H7 (cell line): ENCODE results near the gene PTPRQ. TPM values are rescaled to one million over a fixed set of nuclear protein-coding genes. Genes with fewer than 3 reads are reported as not detected.

Experiments used
- DNase-seq: peaks from one replicate; pipeline ENCODE4 v3.0.0; 2012
- H3K27me3 ChIP-seq: 2 replicates; pipeline ENCODE4 v1.6.0; 2011; ENCODE audit warnings: mild to moderate bottlenecking, low read length; ENCODE audit not compliant: control insufficient read depth, insufficient read depth
- H3K36me3 ChIP-seq: replicated peaks from 2 replicates; pipeline ENCODE4 v1.5.1; 2011; ENCODE audit warnings: low read length; ENCODE audit not compliant: control insufficient read depth, insufficient read depth
- H3K4me3 ChIP-seq: 2 replicates; pipeline ENCODE4 v1.5.1; 2011; ENCODE audit warnings: low read depth, mild to moderate bottlenecking, control low read depth, low read length, moderate library complexity; ENCODE audit not compliant: insufficient read depth
- total RNA-seq: library from RNA; depleted of rRNA; stranded (reverse); fragments of >200 nt; shearing (Covaris generic); gene quantifications from 2 replicates; pipeline ENCODE4 v1.2.3, GENCODE V29; 2014

PTPRQ gene
- total RNA-seq, 1 experiment from 2014 or later, result 0.21 TPM

DNA sequence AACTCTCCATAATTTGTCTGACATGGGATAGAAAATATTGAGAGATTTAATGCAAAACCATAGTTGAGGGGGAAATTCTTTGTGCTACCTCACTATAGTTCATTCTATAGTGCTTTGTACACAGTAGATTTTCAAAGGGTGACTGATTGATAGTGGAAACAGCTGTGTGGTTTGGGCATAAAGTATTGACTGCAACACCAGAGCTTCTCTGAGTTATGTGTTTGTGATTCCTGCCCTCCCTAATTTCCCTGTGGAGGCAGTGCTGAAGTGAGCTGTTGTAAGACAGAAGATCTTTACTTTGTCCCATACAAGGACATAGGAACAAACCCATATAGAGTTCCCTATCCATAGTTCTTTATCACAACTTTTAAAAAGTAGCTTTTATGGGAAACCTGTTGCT, 47.1 kb downstream of the PTPRQ start:
- H3K4me3 ChIP-seq, result no peak overlapping the region
- H3K36me3 ChIP-seq, result no peaks in the 10 kb centered on the region
- H3K27me3 ChIP-seq, result no peaks in the 10 kb centered on the region
- no peak for DNase-seq

GRCh38 chr12:80493466-80493865, 49.4 kb downstream of the PTPRQ start:
- no peak overlapping the region for H3K4me3 ChIP-seq
- DNase-seq, result no peak
- no peaks in the 10 kb centered on the region for H3K36me3 ChIP-seq
- no peaks in the 10 kb centered on the region for H3K27me3 ChIP-seq

- DNase-seq, result no peak
- Histone ChIP-seq H3K27me3 (no peaks in the 10 kb centered on the region), H3K4me3 (no peak overlapping the region), H3K36me3 (no peaks in the 10 kb centered on the region)
Measured at GRCh38 chr12:80494836-80495235, 50.8 kb downstream of the PTPRQ start.

GRCh38 chr12:80498059-80498728, 54.2 kb downstream of the PTPRQ start:
- Histone ChIP-seq H3K27me3 (no peaks in the 10 kb centered on the region), H3K36me3 (no peaks in the 10 kb centered on the region), H3K4me3 (no peak overlapping the region)
- no peak for DNase-seq

DNA sequence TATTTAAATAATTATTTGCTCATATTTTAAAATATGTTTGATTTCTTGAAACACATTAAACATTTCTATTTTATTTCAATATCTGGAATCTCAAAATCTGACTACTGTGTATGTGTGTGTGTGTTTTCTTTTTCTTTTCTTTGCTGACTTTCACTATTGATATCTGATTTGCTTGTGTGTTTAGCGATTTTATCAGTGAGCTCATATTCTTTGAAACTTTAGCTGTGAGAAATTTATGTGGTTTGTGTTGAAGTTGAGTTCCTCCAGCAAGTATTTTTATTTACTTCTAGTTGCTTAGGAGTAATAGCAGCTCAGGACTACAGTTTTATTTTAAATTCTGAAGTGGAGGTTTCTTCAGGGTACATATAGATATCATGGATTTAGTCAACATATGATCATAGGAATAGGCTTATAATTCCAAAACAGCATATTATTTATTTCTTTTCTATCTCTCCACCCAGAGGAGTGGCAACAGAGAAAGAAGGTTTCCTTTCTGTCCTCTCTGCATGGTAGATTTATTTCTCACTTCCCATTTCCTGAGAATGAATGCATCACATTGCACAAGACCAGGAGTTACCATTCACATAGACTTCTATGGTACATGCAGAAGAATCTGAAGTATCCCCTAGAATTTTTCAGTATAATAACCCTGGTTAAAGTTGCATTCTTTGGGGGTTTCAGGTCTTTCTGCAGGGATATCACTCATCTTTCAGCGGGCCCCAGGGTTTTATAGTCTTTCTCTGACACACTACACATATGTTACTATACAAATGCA, 60.5 kb downstream of the PTPRQ start:
- Histone ChIP-seq H3K4me3 (no peak overlapping the region), H3K27me3 (no peaks in the 10 kb centered on the region), H3K36me3 (no peaks in the 10 kb centered on the region)
- DNase-seq, result no peak

DNA sequence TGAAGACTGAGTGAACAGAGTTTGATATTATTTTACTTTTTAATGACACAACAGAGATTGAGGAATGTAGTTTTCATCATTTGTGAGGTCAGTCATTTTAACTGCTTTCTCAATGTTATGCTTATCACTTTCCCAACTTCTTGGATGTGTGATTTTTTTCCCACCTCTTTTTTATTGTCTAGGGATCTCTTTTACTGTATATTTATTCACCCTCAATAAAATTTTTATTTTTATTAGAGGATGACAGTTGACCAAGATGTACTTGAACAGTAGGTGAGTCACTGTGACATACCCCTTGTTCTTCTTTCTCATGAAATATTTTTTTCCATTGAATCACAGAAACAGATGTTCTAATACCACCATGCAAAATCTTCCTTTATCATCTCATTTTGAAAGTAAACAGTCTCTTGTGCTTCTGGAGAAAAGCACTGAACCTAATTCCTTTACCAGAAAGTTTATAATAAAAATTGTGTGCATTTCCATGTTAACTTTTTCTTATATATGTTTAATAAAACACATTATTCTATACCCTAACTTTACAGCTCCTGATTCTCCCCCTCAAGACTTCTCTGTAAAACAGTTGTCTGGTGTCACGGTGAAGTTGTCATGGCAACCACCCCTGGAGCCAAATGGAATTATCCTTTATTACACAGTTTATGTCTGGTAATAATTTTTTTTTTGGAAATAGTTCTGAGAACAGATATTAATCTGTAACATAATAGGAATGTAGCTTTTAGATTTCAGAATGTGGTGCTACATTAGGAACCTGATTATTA, 65.9 kb downstream of the PTPRQ start:
- DNase-seq, result no peak
- Histone ChIP-seq H3K36me3 (no peaks in the 10 kb centered on the region), H3K4me3 (no peak overlapping the region), H3K27me3 (no peaks in the 10 kb centered on the region)

GRCh38 chr12:80512781-80513180, 68.7 kb downstream of the PTPRQ start:
- H3K27me3 ChIP-seq, result no peaks in the 10 kb centered on the region
- no peak for DNase-seq
- no peak overlapping the region for H3K4me3 ChIP-seq
- H3K36me3 ChIP-seq, result no peaks in the 10 kb centered on the region

DNA sequence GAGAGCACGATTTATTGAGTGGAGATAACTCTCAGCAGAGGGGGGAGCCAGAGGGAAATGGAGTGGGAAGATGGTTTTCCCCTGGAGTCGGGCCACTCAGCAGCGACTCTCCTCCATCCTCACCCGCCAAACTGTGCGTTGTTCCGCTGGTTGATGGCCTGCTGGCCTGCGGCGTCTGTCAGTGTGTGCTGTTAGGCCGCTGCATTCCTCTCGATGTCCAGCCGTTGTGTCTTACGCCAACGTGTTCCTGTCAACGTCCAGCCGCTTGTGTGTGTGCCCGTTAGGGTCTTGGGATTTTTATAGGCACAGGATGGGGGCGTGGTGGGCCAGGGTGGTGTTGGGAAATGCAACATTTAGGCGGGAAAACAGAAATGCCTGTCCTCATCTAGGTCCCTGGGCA, 69.2 kb downstream of the PTPRQ start:
- DNase-seq, result no peak
- H3K4me3 ChIP-seq, result no peak overlapping the region
- no peaks in the 10 kb centered on the region for H3K27me3 ChIP-seq
- no peaks in the 10 kb centered on the region for H3K36me3 ChIP-seq

DNA sequence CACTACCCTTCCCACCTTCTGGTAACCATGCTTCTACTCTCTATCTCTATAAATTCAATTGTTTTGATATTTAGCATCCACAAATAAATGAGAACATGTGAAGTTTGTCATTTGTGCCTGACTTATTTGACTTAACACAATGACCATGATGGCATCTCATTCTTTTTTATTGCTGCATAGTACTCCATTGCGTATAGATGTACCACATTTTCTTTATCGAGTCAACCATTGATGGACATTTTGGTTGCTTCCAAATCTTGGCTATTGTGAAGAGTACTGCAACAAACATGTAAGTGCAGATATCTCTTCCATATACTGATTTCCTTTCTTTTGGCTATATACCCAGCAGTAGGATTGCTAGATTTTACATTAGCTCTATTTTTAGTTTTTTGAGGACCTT, 73.6 kb downstream of the PTPRQ start:
- no peak overlapping the region for H3K4me3 ChIP-seq
- no peaks in the 10 kb centered on the region for H3K27me3 ChIP-seq
- DNase-seq, result no peak
- H3K36me3 ChIP-seq, result no peaks in the 10 kb centered on the region

DNA sequence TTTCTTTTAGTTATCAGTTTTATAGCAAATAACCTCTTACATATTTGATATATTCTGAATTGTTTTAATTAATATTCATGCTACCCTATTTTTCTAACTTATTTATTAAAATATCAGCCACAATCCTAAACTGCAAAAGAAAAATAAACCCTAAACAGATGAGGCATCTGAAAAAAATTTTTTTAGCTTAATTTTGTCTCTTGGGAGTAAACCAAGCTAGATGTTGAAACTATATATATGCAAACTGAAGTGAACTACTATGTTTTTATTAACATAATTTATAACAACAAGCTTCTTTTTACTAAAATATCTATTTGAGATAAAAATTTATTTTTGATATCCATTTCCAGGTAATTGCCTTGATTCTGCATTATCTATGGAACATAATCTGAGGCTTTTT, 87.6 kb downstream of the PTPRQ start:
- no peaks in the 10 kb centered on the region for H3K36me3 ChIP-seq
- H3K4me3 ChIP-seq, result no peak overlapping the region
- no peak for DNase-seq
- H3K27me3 ChIP-seq, result no peaks in the 10 kb centered on the region

GRCh38 chr12:80539029-80539428, 95.0 kb downstream of the PTPRQ start:
- no peak overlapping the region for H3K4me3 ChIP-seq
- H3K36me3 ChIP-seq, result no peaks in the 10 kb centered on the region
- no peaks in the 10 kb centered on the region for H3K27me3 ChIP-seq
- DNase-seq, result no peak

DNA sequence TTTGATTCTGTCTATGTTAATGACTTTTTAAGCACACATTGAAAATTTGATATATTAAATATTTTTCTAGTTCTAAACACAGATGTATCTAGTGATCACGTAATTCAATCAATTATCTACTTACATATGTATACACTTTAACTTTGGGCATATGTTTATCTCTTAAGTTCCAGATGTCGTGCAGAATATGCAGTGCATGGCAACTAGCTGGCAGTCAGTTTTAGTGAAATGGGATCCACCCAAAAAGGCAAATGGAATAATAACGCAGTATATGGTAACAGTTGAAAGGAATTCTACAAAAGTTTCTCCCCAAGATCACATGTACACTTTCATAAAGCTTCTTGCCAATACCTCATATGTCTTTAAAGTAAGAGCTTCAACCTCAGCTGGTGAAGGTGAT, 105.3 kb downstream of the PTPRQ start:
- H3K4me3 ChIP-seq, result no peak overlapping the region
- no peaks in the 10 kb centered on the region for H3K36me3 ChIP-seq
- no peaks in the 10 kb centered on the region for H3K27me3 ChIP-seq
- DNase-seq, result no peak

DNA sequence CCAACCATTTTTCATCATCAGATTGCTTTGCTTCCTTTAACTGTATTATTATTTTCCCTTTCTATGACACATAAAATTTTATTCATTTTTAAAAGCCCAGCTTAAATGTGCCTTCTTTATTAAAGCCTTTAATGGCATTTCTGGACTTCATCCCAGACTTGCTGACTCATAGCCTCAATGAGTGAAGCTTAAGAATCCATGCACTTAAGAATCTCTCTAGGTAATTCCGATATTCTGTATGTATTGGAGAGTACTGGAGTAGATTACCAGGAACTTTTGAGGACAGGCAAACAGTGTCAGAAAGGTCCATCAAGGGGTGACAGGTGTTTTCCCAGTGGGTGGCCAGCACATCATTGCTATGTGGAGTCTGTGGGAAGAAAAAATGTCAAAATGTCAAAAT, 107.9 kb downstream of the PTPRQ start:
- no peaks in the 10 kb centered on the region for H3K27me3 ChIP-seq
- DNase-seq, result no peak
- H3K4me3 ChIP-seq, result no peak overlapping the region
- H3K36me3 ChIP-seq, result no peaks in the 10 kb centered on the region

DNA sequence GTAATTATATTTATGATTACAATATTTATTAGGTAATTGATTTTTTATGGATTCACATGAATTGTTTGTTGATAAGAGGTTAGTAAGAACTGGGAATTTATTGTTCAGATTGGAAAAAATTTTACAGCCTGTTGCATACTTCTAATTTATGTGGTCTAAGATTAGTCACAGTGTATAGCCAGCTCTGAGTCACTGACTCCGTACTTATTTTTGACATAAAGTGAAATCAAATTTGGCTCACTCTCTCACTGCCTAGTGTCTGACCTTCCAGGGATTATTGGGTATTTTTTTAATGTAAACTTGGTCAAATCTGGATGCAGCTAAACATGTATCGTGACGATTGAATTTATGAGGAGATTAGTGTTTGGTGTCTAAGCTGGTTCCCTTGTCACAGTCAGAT, 109.3 kb downstream of the PTPRQ start:
- DNase-seq, result no peak

GRCh38 chr12:80556566-80556965, 112.5 kb downstream of the PTPRQ start:
- H3K36me3 ChIP-seq, result no peaks in the 10 kb centered on the region
- no peak for DNase-seq
- no peak overlapping the region for H3K4me3 ChIP-seq
- no peaks in the 10 kb centered on the region for H3K27me3 ChIP-seq

More for the DNA sequence above, 109.3 kb downstream of the PTPRQ start:
- Histone ChIP-seq H3K4me3 (no peak overlapping the region), H3K36me3 (no peaks in the 10 kb centered on the region), H3K27me3 (no peaks in the 10 kb centered on the region)
